GM12878 (cell line): Measurements from ENCODE around the gene PSMD10. TPM values are rescaled to one million over a fixed set of nuclear protein-coding genes. Genes with fewer than 3 reads are reported as not detected.

Experiments
- ATAC-seq: fragments of 200-7000 bp; cut with Tn5 transposase; 3 replicates; pipeline ENCODE4 v1.9.1; 2020; ENCODE audit warnings: mild to moderate bottlenecking, moderate library complexity
- BruUV-seq: library from RNA; stranded (reverse); fragments of 400-500 nt; replicated peaks from 2 replicates; lab custom pipeline; 2021; lab: Mats Ljungman, UMichigan
- CTCF ChIA-PET: fragments of 300-600 bp; sonication (Branson Sonifier 250); formaldehyde crosslinking; extraction: SDS; loops from one replicate; lab custom pipeline; 2021; ENCODE audit warnings: inconsistent platforms; lab: Yijun Ruan, JAX
- POLR2A ChIA-PET: fragments of 350-600 bp; formaldehyde crosslinking; extraction: SDS; loops from one replicate; lab custom pipeline; 2021; ENCODE audit warnings: inconsistent platforms; lab: Charles Lee
- RAD21 ChIA-PET: fragments of 300-600 bp; sonication (Branson Sonifier 250); formaldehyde crosslinking; loops from one replicate; lab custom pipeline; 2023; ENCODE audit warnings: antibody characterized with exemption; ENCODE audit not compliant: unreplicated experiment; lab: Charles Lee
- SMC1A ChIA-PET: fragments of 300-600 bp; sonication (Branson Sonifier 250); formaldehyde crosslinking; loops from one replicate; lab custom pipeline; 2023; ENCODE audit not compliant: unreplicated experiment, uncharacterized antibody; lab: Charles Lee
- DNase-seq: peaks from one replicate; pipeline ENCODE4 v3.0.0-alpha.2; 2011; ENCODE audit warnings: low read depth, low spot score
- FAIRE-seq: peaks from 3 replicates; lab custom pipeline; 2011; peaks lifted over from hg19 to GRCh38; lab: Jason Lieb, UNC
- H2AFZ ChIP-seq: 2 replicates; pipeline ENCODE4 v1.6.0; 2011; ENCODE audit warnings: low read depth, low read length, control low read depth; ENCODE audit not compliant: control insufficient read depth
- H3K27ac ChIP-seq: 2 replicates; pipeline ENCODE4 v1.5.1; 2011; ENCODE audit warnings: control low read depth; ENCODE audit not compliant: control insufficient read depth, insufficient read depth
- H3K27me3 ChIP-seq, 2 experiments: replicated peaks in 1 of 2; 2 replicates each; pipeline versions ENCODE4 v1.6.0 to v1.6.1; 2011; ENCODE audit warnings: low read length in 1 of 2; ENCODE audit not compliant: control insufficient read depth in 2 of 2, insufficient read depth in 2 of 2
- H3K36me3 ChIP-seq, 2 experiments: 2 replicates each; pipeline ENCODE4 v1.5.1; 2011; ENCODE audit warnings: low read length in 1 of 2; ENCODE audit not compliant: control insufficient read depth in 2 of 2, insufficient read depth in 2 of 2
- H3K4me1 ChIP-seq: 2 replicates; pipeline ENCODE4 v1.6.1; 2011; ENCODE audit warnings: mild to moderate bottlenecking, low read length, moderate library complexity, mixed read lengths; ENCODE audit not compliant: control insufficient read depth, insufficient read depth
- H3K4me2 ChIP-seq: 2 replicates; pipeline ENCODE4 v1.6.0; 2011; ENCODE audit warnings: control low read depth; ENCODE audit not compliant: control insufficient read depth, insufficient read depth
- H3K4me3 ChIP-seq: fragments of 200-600 bp; sonication (generic); 2 replicates; pipeline ENCODE4 v1.5.1; 2016
- H3K79me2 ChIP-seq: 2 replicates; pipeline ENCODE4 v1.6.0; 2011; ENCODE audit warnings: low read length; ENCODE audit not compliant: control insufficient read depth, insufficient read depth
- H3K9ac ChIP-seq: 2 replicates; pipeline ENCODE4 v1.8.0; 2011; ENCODE audit warnings: low read length, control low read depth, mixed read lengths; ENCODE audit not compliant: control insufficient read depth, insufficient read depth
- H3K9me3 ChIP-seq: replicated peaks from 3 replicates; pipeline ENCODE4 v1.5.1; 2011; ENCODE audit warnings: mild to moderate bottlenecking, low read length; ENCODE audit not compliant: control insufficient read depth, insufficient read depth
- H4K20me1 ChIP-seq: 2 replicates; pipeline ENCODE4 v1.6.0; 2011; ENCODE audit not compliant: control insufficient read depth, insufficient read depth
- CHD1 ChIP-seq: IDR thresholded peaks from 2 replicates; pipeline ENCODE4 v1.6.1; 2012; ENCODE audit warnings: low read depth, low read length, improper control_type of control experiment
- DPF2 ChIP-seq: fragments of 450-650 bp; IDR thresholded peaks from 2 replicates; pipeline ENCODE4 v1.6.1; 2017; ENCODE audit warnings: mild to moderate bottlenecking
- GABPA ChIP-seq: IDR thresholded peaks from 2 replicates; pipeline ENCODE4 v1.6.1; 2014; ENCODE audit warnings: antibody characterized with exemption, low read depth, mild to moderate bottlenecking, inconsistent platforms
- STAT1 ChIP-seq: fragments of 450-650 bp; conservative IDR thresholded peaks from 2 replicates; pipeline ENCODE4 v1.6.1; 2014; ENCODE audit warnings: antibody characterized with exemption, mild to moderate bottlenecking
- TARDBP ChIP-seq: IDR thresholded peaks from 2 replicates; pipeline ENCODE4 v1.6.1; 2016; ENCODE audit warnings: borderline replicate concordance
- ZBTB40 ChIP-seq: fragments of 450-650 bp; IDR thresholded peaks from 2 replicates; pipeline ENCODE4 v1.6.1; 2016; ENCODE audit warnings: mild to moderate bottlenecking, moderate library complexity, borderline replicate concordance
- WGBS: methylation state at CpG from one replicate; pipeline ENCODE4 v1.1.6; 2016; ENCODE audit warnings: low lambda C conversion rate; ENCODE audit not compliant: insufficient replicate concordance, insufficient coverage; ENCODE audit errors: missing lambda C conversion rate; 5-methylcytosine and 5-hydroxymethylcytosine counted together
- in situ Hi-C: fragments of 300-500 bp; cut with MboI; formaldehyde crosslinking; loops from 9 replicates; pipeline ENCODE4 v1.14.3; 2018; ENCODE audit warnings: mixed read lengths
- intact Hi-C: fragments of 100-400 bp; cut with micrococcal nuclease; formaldehyde crosslinking; loops from one replicate; pipeline ENCODE4 v1.14.2; 2022; ENCODE audit not compliant: unreplicated experiment
- polyA plus RNA-seq, 11 experiments: library from polyadenylated mRNA; depleted of rRNA in 4 of 11; unstranded in 6 of 11; stranded (reverse) in 5 of 11; fragments of >200 nt; fragmentation: Nextera tagmentation in 4 of 11; fragmentation: Illumina TruSeq in 1 of 11; extraction: Ambion mirVana in 4 of 11; extraction: Trizol in 1 of 11; gene quantifications; 1 replicate in 1 of 11; 2 replicates in 10 of 11; pipeline versions ENCODE4 v1.2.1 to v1.2.3, GENCODE V29; 2011 to 2016; ENCODE audit warnings: inconsistent platforms in 2 of 11, missing spikeins in 2 of 11, low read depth in 1 of 11
- total RNA-seq, 4 experiments: library from RNA; depleted of rRNA in 3 of 4; stranded (reverse); fragments of >200 nt in 3 of 4; fragmentation: Illumina TruSeq in 1 of 4; extraction: Trizol in 1 of 4; gene quantifications; 2 replicates each; pipeline versions ENCODE4 v1.2.1 to v1.2.3, GENCODE V29; 2013 to 2021
- TF ChIP-seq, protein P1 (sequence below): IDR thresholded peaks from 2 replicates; pipeline ENCODE4 v1.6.1; 2011; ENCODE audit warnings: mild to moderate bottlenecking, low read depth, low read length, moderate library complexity; ENCODE audit not compliant: insufficient replicate concordance

Gene PSMD10
- total and polyA plus RNA-seq, 10 of the 15 experiments (the other 5 are each of a cell fraction or from before 2014, with no cell fraction given): 46.9 to 152 (median 75.4) TPM

DNA sequence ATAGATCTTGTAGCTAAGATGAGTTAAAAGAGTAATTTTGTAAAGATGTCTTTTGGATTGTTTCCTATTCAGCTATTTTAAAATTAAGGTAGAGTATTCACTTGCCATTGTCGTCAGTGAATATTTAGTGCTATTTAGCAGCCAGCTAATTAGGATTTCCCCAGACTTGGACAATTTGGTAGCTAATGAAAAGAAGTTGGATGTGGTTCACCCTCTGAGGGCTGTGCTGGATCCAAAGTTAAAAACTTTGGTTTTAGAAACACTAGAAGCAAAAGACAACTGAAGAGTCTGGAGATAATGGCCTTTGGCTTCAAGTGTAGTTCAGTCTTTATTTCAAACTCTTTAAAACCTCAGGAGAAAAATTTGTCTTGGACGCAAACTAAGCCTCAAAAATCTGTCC lies 41.5 kb upstream of the PSMD10 start:
- Histone ChIP-seq H4K20me1 (no peaks in the 10 kb centered on the region), H3K4me1 (no peaks in the 10 kb centered on the region), H3K9ac (no peak overlapping the region), H3K27me3 (no peaks in the 10 kb centered on the region), H3K4me2 (no peak overlapping the region), H3K27ac (no peak overlapping the region), H3K36me3 (peaks cover 0 to 5% of the 10 kb centered on the region in 2 experiments; a peak in 3 of 4 replicates), H3K79me2 (no peaks in the 10 kb centered on the region), H3K4me3 (no peak overlapping the region), H2AFZ (no peak overlapping the region), H3K9me3 (no peaks in the 10 kb centered on the region)
- intact Hi-C loops: no loop called here
- RAD21 ChIA-PET: no interaction called here
- CTCF ChIA-PET: no interaction called here
- POLR2A ChIA-PET: no interaction called here
- ATAC-seq (no peak), FAIRE-seq (no peak), DNase-seq (no peak)
- SMC1A ChIA-PET: interaction anchor here (0.6 kb wide), 1 partner anchor 451 kb away, joined by 3 read pairs; no protein-coding TSS in a partner anchor
- no TSS peak for BruUV-seq
- TF ChIP-seq GABPA (no peak), TARDBP (no peak), ZBTB40 (no peak), STAT1 (no peak), DPF2 (no peak), CHD1 (no peak)
- TF ChIP-seq, protein P1, sequence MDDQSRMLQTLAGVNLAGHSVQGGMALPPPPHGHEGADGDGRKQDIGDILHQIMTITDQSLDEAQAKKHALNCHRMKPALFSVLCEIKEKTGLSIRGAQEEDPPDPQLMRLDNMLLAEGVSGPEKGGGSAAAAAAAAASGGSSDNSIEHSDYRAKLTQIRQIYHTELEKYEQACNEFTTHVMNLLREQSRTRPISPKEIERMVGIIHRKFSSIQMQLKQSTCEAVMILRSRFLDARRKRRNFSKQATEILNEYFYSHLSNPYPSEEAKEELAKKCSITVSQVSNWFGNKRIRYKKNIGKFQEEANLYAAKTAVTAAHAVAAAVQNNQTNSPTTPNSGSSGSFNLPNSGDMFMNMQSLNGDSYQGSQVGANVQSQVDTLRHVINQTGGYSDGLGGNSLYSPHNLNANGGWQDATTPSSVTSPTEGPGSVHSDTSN: no peak
- in situ Hi-C loops: no loop called here
- WGBS: 34% methylated on average over 2 of the region's 2 CpGs
